ENCODE measurements around the gene LUZP2.

DNA sequence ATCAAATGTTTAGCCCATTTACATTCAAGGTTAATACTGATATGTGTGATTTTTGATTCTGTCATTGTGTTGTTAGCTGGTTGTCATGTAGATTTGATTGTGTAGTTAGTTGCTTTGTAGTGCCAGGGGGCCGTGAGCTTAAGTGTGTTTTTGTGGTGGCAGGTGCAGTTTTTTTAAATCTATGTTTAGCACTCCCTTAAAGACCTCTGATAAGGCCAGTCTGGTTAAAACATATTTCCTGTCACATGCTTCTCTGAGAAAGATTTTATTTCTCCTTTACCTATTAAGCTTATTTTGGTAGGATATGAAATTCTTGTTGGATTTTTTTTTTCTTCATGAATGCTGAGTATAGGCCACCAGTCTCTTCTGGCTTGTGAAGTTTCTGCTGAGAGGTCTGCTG lies 540.6 kb downstream of the LUZP2 start:
- TF ChIP-seq GATA2 (IDR thresholded peaks at IDR 0.05; ENCODE audit: low read depth, low read length): no peak
- no peak for TF ChIP-seq GATA3 (IDR thresholded peaks at IDR 0.05; ENCODE audit: low read depth, low read length)
